Adrenal gland (tissue), 12 donors: ENCODE results near the gene PRR5. TPM values are rescaled to one million over a fixed set of nuclear protein-coding genes. Genes with fewer than 3 reads are reported as not detected.

Experiments used
- DNase-seq, 7 donors: peaks; one replicate each; pipeline ENCODE4 v3.0.0-alpha.2; 2019 to 2020
- H3K27ac ChIP-seq, 5 donors: fragments of 200-600 bp; sonication (generic) in 4 of 5; 1 replicate in 3 of 5; 2 replicates in 2 of 5; pipeline versions ENCODE4 v1.5.1 to v1.8.0; 2016 to 2020; ENCODE audit warnings: mild to moderate bottlenecking in 1 of 5
- H3K27me3 ChIP-seq: fragments of 200-600 bp; 2 replicates; pipeline ENCODE4 v1.8.0; 2021
- H3K36me3 ChIP-seq, 2 donors: fragments of 200-600 bp; replicated peaks in 1 of 2; 1 replicate in 1 of 2; 2 replicates in 1 of 2; pipeline versions ENCODE4 v1.5.1 to v1.8.0; 2018 to 2022
- H3K4me1 ChIP-seq, 2 donors: fragments of 200-600 bp; replicated peaks in 1 of 2; 1 replicate in 1 of 2; 2 replicates in 1 of 2; pipeline versions ENCODE4 v1.5.1 to v1.8.0; 2018 to 2021
- H3K4me3 ChIP-seq, 4 donors: fragments of 200-600 bp; sonication (generic) in 3 of 4; one replicate each; pipeline ENCODE4 v1.5.1; 2016 to 2018
- H3K9me3 ChIP-seq, 3 donors: fragments of 200-600 bp; sonication (generic) in 1 of 3; replicated peaks in 1 of 3; 1 replicate in 2 of 3; 2 replicates in 1 of 3; pipeline versions ENCODE4 v1.5.1 to v1.8.0; 2016 to 2021
- POLR2A ChIP-seq, 2 donors: fragments of 450-650 bp; IDR thresholded peaks; one replicate each; pipeline ENCODE4 v1.6.1; 2017; ENCODE audit warnings: antibody characterized with exemption in 2 of 2, mild to moderate bottlenecking in 2 of 2, moderate library complexity in 1 of 2
- WGBS, 4 donors: extraction: QIAGEN DNeasy Blood & Tissue Kit in 2 of 4; methylation state at CpG; one replicate each; pipeline versions ENCODE4 v1.1.5 to v1.1.7; 2013 to 2017; 5-methylcytosine and 5-hydroxymethylcytosine counted together
- intact Hi-C, 2 donors: fragments of 100-400 bp; cut with DNase I; formaldehyde crosslinking; loops; one replicate each; pipeline versions ENCODE4 v1.14.1 to v1.15.0; 2022 to 2023
- polyA plus RNA-seq, 3 donors: library from polyadenylated mRNA; stranded (reverse); fragments of 200-250 nt in 2 of 3; fragments of 350-450 nt in 1 of 3; fragmentation: Illumina TruSeq in 1 of 3; extraction: RNeasy Lipid Tissue Mini Kit (QIAGEN cat#74804) in 1 of 3; gene quantifications; one replicate each; pipeline ENCODE4 v1.2.3, GENCODE V29; 2013 to 2014
- total RNA-seq, 9 donors: library from RNA; depleted of rRNA in 4 of 9; stranded (reverse); fragments of >200 nt in 4 of 9; fragments of 120-200 nt in 1 of 9; fragmentation: NEBNext Ultra II Directional in 1 of 9; extraction: Animal tissue kit (Norgen Biotek cat#: 25700) in 1 of 9; gene quantifications; one replicate each; pipeline versions ENCODE4 v1.1.0 to v1.2.4, GENCODE V29; 2013 to 2023
- TF ChIP-seq, protein P1 (sequence below), 6 experiments: fragments of 450-650 bp in 4 of 6; fragments of 200-600 bp in 2 of 6; sonication (generic) in 1 of 6; IDR thresholded peaks; 1 replicate in 5 of 6; 2 replicates in 1 of 6; pipeline versions ENCODE4 v1.5.1 to v1.8.0; 2016 to 2021; ENCODE audit warnings: antibody characterized with exemption in 6 of 6, mild to moderate bottlenecking in 2 of 6, moderate library complexity in 1 of 6
- donor health status: healthy with polysubstance abuse.
- donor health status: Bipolar disorder and iron deficiency.
- donor health status: DM: yes; HTN: yes; CAD: no.
- donor health status: DM: no; HTN: no; CAD: no.
- donor health status: DM: no; HTN: no; CAD: no.
- donor health status: DM: yes; HTN: yes; CAD: no.

The PRR5 gene
- total and polyA plus RNA-seq, 12 donors: 1.7 to 21.4 (median 11.7) TPM

DNA sequence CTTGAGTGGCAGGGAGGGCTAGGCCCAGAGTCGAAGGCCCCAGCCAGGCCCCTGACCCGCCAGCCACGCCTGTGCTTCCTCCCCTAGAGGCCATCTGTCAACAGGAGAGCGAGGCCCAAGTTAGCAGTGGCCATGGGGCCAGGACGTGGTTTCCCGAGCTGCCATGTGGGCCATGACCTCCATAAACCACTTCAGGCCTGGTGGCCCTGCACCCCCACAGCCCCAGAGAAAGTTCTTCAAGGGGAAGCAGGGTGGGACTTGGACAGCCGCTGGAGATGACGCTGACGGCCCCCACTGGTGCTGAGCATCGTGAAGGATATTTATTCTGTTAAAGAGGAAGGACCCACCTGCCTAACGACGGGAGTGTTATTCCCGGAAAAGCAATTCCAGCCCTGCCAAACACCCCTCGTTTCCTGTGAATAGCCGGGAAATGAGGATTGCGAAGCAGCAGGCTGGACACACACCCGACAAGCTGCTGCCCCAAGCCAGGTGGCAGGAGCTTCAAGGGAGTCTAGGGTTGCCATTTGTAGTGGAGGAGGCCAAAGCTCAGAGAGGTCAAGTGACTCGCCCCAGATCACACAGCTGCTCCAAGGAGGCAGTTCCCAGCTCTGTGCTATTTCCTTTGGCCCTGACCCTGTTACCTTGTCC lies 12.8 kb downstream of the PRR5 start:
- H3K9me3 ChIP-seq: no peaks in the 10 kb centered on the region
- H3K27ac ChIP-seq: peak overlapping the region in 1 of 5 donors; percentile 69
- DNase-seq: peak in 1 of 7 donors; percentile 37

DNA sequence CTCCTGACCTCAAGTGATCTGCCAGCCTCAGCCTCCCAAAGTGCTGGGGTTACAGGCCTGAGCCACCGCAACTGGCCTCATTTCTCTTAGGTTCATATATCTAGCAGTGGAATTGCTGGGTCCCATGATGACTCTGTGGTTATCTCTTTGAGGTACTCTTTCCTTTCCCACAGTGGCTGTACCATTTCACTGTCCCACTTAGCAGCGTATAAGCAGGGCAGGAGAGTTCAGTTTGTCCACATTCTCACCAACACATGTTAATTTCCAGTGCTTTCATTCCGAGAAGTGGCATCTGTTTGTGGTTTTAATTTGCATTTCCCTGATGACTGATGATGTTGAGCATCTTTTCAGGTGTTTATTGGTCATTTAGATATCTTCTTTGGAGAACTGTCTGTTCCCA lies 16.4 kb downstream of the PRR5 start:
- WGBS, 4 donors: 88 to 99% (median 95%) methylated on average over 3 of the region's 3 CpGs
- Histone ChIP-seq H3K4me1 (no peaks in the 10 kb centered on the region), H3K9me3 (no peaks in the 10 kb centered on the region), H3K4me3 (no peak overlapping the region), H3K27me3 (no peaks in the 10 kb centered on the region), H3K36me3 (no peaks in the 10 kb centered on the region), H3K27ac (no peak overlapping the region)
- DNase-seq: no peak
- no peak for TF ChIP-seq POLR2A (IDR thresholded peaks at IDR 0.05)
- TF ChIP-seq, protein P1, sequence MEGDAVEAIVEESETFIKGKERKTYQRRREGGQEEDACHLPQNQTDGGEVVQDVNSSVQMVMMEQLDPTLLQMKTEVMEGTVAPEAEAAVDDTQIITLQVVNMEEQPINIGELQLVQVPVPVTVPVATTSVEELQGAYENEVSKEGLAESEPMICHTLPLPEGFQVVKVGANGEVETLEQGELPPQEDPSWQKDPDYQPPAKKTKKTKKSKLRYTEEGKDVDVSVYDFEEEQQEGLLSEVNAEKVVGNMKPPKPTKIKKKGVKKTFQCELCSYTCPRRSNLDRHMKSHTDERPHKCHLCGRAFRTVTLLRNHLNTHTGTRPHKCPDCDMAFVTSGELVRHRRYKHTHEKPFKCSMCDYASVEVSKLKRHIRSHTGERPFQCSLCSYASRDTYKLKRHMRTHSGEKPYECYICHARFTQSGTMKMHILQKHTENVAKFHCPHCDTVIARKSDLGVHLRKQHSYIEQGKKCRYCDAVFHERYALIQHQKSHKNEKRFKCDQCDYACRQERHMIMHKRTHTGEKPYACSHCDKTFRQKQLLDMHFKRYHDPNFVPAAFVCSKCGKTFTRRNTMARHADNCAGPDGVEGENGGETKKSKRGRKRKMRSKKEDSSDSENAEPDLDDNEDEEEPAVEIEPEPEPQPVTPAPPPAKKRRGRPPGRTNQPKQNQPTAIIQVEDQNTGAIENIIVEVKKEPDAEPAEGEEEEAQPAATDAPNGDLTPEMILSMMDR (IDR thresholded peaks at IDR 0.05): no peak
- intact Hi-C loops: no loop called here

More for the DNA sequence above, 12.8 kb downstream of the PRR5 start:
- Histone ChIP-seq H3K4me1 (no peaks in the 10 kb centered on the region), H3K27me3 (no peaks in the 10 kb centered on the region), H3K36me3 (no peaks in the 10 kb centered on the region), H3K4me3 (no peak overlapping the region)
- 64 to 78% (median 68%) methylated on average over 14 to 18 of the region's 18 CpGs for WGBS, 4 donors
- TF ChIP-seq, protein P1 (IDR thresholded peaks at IDR 0.05): no peak
- TF ChIP-seq POLR2A (IDR thresholded peaks at IDR 0.05): no peak
- intact Hi-C loops: no loop called here

DNA sequence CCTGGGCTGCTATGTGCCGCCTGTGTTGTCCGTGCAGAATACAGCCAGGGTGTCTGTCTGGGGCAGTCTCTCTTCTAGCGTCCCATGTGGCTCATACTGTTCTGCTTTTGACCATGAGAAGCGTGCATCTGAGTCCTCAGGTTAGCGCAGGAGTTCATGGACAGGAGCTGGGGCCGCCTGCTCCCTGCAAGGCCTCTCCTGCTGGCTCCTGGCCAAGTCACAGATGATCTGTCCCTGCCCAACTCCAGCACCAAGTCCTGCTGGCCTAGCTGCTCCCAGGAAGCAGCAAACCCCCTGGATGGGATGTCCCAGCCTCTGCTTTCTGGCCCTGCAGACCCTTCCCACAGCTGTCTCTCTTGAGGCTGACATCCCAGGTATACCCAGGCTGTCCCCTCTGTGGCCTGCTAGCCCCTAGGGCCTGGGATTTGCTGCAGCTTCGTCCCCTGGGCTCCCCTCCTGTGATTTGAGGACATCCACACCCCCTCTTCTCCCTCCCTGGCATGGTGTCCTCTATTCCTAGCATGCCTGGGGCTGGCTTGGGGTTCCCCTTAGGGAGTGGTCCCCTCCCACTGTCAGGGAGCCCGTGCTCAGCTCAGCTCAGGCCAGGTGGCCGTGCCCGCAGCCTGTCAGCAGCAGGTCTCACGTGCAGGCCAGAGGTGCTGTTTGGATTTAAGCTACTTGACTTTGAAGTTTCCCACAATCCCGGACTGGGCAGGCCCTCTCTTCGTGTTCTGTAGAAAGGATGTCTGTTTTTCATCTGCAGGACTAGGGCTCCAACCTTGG lies 17.8 kb downstream of the PRR5 start:
- no peak overlapping the region for H3K27ac ChIP-seq
- 52 to 71% (median 64%) methylated on average over 7 to 13 of the region's 13 CpGs for WGBS, 4 donors
- no peaks in the 10 kb centered on the region for H3K9me3 ChIP-seq
- intact Hi-C loops: no loop called here
- TF ChIP-seq, protein P1 (IDR thresholded peaks at IDR 0.05): no peak
- no peak for TF ChIP-seq POLR2A (IDR thresholded peaks at IDR 0.05)
- H3K4me1 ChIP-seq: no peaks in the 10 kb centered on the region
- H3K27me3 ChIP-seq: no peaks in the 10 kb centered on the region
- DNase-seq: peak; percentile 58 to 90 (median 84)
- H3K4me3 ChIP-seq: no peak overlapping the region
- no peaks in the 10 kb centered on the region for H3K36me3 ChIP-seq

DNA sequence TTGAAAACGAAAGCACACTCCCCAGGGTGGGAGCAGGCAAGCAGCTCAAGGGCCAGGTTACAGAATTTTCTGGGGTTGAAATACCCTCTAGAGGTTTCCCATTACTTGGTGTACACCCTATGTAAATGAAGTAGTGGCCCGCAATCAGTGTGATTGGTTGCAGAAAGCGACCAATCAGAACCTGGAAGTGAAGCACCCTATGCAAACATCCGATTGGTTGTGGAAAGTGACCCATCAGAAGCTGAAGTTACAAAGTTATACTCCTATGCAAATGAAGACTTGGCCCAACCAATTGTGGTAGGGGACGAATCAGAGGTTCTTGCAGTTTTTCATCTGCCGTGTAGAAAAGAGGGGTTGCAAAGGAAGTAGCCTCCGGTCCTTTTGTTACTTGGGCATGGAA lies 19.2 kb downstream of the PRR5 start:
- H3K27ac ChIP-seq: no peak overlapping the region
- no peak overlapping the region for H3K4me3 ChIP-seq
- no peaks in the 10 kb centered on the region for H3K27me3 ChIP-seq
- intact Hi-C loops: no loop called here
- no peak for DNase-seq
- H3K4me1 ChIP-seq: no peaks in the 10 kb centered on the region
- H3K36me3 ChIP-seq: peaks cover 0 to 5% of the 10 kb centered on the region in 2 donors
- no peaks in the 10 kb centered on the region for H3K9me3 ChIP-seq
- TF ChIP-seq, protein P1 (IDR thresholded peaks at IDR 0.05): no peak
- TF ChIP-seq POLR2A (IDR thresholded peaks at IDR 0.05): no peak
- 84 to 98% (median 95%) methylated on average over 7 of the region's 7 CpGs for WGBS, 4 donors
